NCI-H460 (cell line): ENCODE results near the gene PDHX. TPM values are rescaled to one million over a fixed set of nuclear protein-coding genes. Genes with fewer than 3 reads are reported as not detected.

Experiments
- DNase-seq: peaks from one replicate; pipeline ENCODE4 v3.0.0-alpha.2; 2016; ENCODE audit warnings: low read depth; ENCODE audit errors: extremely low read depth
- total RNA-seq: library from RNA; depleted of rRNA; stranded (reverse); fragments of >200 nt; shearing (Covaris generic); gene quantifications from 2 replicates; pipeline ENCODE4 v1.2.3, GENCODE V29; 2014

Gene PDHX
- total RNA-seq, 1 experiment from 2014 or later: 53.5 TPM

- DNase-seq: no peak
Observed at GRCh38 chr11:34948696-34949095, 32.3 kb downstream of the PDHX start.

- no peak for DNase-seq
Observed at GRCh38 chr11:34953955-34954354, 37.5 kb downstream of the PDHX start.

GRCh38 chr11:34957206-34957605 is 40.8 kb downstream of the PDHX start:
- DNase-seq: no peak

GRCh38 chr11:34957606-34958005 is 41.2 kb downstream of the PDHX start:
- no peak for DNase-seq

GRCh38 chr11:34959770-34960169 is 43.4 kb downstream of the PDHX start:
- no peak for DNase-seq

GRCh38 chr11:34960277-34960676 is 43.9 kb downstream of the PDHX start:
- DNase-seq: no peak

GRCh38 chr11:34962034-34962433 is 45.6 kb downstream of the PDHX start:
- no peak for DNase-seq

GRCh38 chr11:34963351-34963750 is 46.9 kb downstream of the PDHX start:
- no peak for DNase-seq

- no peak for DNase-seq
Observed at GRCh38 chr11:34964610-34965331, 48.4 kb downstream of the PDHX start.

- DNase-seq: no peak
Observed at GRCh38 chr11:34968862-34969261, 52.4 kb downstream of the PDHX start.

- no peak for DNase-seq
Observed at GRCh38 chr11:34970033-34970432, 53.6 kb downstream of the PDHX start.

GRCh38 chr11:34970480-34970879 is 54.1 kb downstream of the PDHX start:
- no peak for DNase-seq

GRCh38 chr11:34971928-34972327 is 55.5 kb downstream of the PDHX start:
- DNase-seq: no peak

GRCh38 chr11:34972366-34972765 is 55.9 kb downstream of the PDHX start:
- no peak for DNase-seq

GRCh38 chr11:34972892-34973291 is 56.5 kb downstream of the PDHX start:
- no peak for DNase-seq

- DNase-seq: no peak
Observed at GRCh38 chr11:34975482-34975881, 59.1 kb downstream of the PDHX start.

GRCh38 chr11:34976496-34977088 is 60.2 kb downstream of the PDHX start:
- DNase-seq: no peak

- DNase-seq: no peak
Observed at GRCh38 chr11:34977089-34977912, 60.9 kb downstream of the PDHX start.

GRCh38 chr11:34978236-34979191 is 62.1 kb downstream of the PDHX start:
- no peak for DNase-seq

- no peak for DNase-seq
Observed at GRCh38 chr11:34984514-34984913, 68.1 kb downstream of the PDHX start.
